Retina (tissue), 1 donor: ENCODE data around the gene WDR26.
"Not testable (repeated sequence)": the region's sequence is repeated elsewhere in the genome, so short reads cannot be mapped to it uniquely, and the experiment has no call there.

Experiments used
- DNase-seq: peaks from one replicate; pipeline ENCODE4 v3.0.0-alpha.2; 2016

Gene WDR26

DNA sequence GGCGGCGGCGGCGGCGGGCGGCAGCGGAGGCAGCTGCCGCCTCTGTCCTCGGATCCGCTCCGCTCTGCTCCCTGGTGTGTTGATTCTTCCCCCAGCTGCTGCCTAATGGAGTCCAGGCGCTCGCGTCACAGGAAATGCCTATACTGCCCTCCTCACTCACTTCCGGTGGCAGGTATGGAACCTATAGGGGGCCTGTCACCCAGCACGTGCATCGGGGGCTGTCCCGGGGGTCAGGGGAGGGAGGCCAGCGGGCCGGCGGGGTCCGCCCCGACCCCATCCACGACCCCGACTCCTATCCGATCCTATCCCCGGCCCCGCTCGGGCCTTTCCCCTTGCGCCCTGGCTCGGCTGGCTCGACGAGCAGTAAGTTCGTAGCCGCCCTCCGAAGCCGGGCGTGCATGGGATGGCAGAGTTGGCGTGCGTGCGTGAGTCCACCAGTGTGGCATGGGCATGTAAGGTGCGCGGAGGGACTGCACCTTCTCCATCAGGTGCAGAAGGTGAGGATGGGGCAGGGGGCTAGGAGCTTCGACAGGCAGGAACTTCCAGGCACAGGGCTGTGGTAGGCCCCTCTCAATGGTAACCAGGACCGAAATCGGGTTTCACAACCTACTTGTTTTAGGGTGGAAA, at the start of gene WDR26:
Gene WDR26 (minus strand): TSS at position 107 of the 627 bp plus-strand sequence.
- DNase-seq: peak; percentile 83

DNA sequence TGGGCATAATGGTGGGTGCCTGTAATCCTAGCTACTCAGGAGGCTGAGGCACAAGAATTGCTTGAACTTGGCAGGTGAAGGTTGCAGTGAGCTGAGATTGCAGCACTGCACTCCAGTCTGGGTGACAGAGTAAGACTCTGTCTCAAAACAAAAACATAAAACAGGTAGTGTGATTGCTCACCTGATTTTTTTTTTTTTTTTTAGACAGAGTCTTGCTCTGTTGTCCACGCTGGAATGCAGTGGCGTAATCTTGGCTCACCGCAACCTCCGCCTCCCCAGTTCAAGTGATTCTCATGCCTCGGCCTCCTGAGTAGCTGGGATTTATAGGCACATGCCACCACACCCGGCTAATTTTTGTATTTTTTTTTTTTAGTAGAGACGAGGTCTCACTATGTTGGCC, 48.6 kb upstream of the WDR26 start:
- not testable (repeated sequence) for DNase-seq

DNA sequence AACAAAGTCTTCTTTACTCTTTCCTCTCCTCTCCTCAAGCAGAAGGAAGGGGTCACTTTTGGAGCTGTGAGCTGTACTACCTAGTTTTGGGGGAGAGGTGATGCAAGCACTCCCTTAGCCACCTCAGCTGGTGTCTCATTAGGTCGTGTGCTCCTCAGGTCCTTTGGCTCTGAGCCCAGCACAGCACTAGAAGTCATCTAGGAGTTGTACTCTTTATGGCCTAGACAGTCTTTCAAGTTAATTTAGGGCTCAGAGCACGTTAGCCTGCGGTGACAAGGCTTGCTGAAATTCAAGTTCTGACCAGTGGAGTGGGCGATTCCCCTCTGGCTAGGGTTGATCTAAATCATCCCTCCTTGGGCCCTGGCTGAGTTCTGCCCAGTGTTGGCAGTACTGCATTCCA, 48.0 kb upstream of the WDR26 start:
- no peak for DNase-seq

DNA sequence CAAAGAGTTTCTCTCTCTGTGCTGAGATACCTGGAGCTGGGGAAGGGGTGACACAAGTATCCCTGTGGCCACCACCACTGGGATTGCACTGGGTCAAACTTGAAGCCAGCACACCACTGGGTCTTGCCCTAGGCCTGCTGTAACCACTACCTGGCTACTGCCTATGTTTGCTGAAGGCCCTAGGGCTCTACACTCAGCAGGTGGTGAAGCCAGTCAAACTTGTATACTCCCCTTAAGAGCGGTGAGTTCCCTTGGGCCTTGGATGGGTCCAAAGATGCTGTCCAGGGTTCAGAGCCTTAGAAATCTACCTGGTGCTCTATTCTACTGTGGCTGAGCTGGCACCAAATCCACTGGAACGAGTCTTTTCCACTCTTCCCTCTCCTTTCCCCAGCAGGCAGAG, 47.0 kb upstream of the WDR26 start:
- no peak for DNase-seq

DNA sequence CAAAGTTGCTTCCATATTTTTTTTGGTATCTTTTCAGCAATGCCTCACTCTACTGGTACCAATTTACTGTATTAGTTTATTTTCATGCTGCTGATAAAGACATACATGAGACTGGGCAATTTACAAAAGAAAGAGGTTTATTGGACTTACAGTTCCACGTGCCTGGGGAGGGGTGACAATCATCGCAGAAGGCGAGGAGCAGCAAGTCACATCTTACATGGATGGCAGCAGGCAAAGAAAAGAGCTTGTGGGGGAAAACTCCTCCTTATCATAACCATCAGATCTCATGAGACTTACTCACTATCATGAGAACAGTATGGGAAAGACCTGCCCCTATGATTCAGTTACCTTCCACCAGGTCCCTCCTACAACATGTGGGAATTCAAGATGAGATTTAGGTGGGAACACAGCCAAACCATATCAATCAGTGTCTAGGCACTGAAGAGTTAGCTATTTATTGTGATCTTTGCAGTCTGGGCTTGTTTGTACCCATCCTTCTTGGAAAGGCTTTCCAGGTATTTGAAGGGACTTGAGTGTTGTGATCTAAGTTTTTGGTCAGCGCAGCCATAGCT, 46.4 kb upstream of the WDR26 start:
- not testable (repeated sequence) for DNase-seq

DNA sequence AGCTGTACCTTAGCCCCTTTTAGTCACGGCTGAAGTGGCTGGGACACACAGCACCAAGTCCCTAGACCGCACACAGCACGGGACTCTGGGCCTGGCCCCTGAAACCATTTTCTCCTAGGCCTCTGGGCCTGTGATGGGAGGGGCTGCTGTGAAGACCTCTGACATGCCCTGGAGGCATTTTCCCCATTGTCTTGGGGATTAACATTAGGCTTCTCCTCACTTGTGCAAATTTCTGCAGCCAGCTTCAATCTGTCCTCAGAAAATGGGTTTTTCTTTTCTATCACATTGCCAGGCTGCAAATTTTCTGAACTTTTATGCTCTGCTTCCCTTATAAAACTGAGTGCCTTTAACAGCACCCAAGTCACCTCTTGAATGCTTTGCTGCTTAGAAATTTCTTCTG, 45.6 kb upstream of the WDR26 start:
- not testable (repeated sequence) for DNase-seq

DNA sequence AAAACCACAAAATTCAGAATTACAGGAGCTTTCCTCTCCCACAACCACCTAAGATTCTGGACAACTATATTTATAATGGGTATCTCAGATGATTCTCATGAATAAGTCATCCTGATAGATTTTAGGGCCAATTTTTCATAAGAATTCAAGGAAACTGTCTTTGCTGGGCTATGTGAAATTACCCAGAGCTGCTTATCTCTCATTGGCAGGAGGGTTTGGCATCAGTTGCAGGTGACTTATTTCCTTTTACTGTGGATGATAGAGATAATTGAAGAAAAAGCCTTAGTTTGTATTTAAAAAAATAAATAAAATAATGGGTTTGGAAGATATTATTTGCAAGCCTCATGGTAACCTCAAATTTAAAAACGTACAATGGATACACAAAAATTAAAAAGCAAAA, 38.2 kb upstream of the WDR26 start:
- no peak for DNase-seq

DNA sequence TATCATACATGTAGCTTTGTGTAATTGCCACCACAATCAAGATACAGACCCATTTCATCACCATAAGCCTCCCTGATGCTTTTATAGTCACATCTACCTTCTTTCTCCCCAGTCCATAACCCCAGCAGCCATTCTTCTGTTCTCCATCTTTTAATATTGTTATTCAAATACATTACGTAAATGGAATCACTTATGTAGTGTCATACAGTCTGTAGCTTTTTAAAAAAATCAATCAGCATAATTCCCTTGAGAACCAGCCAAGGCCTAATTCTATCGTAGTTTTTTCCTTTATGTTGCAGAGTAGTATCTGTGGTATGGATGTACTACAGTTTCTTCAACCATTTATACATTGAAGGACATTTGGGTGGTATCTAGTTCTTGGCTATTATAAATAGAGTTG, 31.6 kb upstream of the WDR26 start:
- DNase-seq: no peak

DNA sequence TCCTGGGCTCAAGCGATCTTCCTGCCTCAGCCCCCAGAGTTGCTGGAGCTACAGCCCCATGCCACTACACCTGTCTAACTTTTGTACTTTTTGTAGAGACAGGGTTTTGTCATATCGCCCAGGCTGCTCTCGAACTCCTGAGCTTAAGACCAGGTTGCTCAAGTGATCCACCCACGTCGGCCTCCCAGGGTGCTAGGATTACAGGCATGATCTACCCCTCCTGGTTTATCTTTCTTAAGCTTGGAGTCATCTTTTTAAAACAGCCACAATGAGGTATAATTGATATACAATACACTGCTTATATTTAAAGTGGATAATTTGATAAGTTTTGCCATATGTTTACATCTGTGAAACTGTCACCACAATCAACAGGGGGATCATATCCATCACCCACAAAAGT, 25.4 kb upstream of the WDR26 start:
- DNase-seq: no peak

DNA sequence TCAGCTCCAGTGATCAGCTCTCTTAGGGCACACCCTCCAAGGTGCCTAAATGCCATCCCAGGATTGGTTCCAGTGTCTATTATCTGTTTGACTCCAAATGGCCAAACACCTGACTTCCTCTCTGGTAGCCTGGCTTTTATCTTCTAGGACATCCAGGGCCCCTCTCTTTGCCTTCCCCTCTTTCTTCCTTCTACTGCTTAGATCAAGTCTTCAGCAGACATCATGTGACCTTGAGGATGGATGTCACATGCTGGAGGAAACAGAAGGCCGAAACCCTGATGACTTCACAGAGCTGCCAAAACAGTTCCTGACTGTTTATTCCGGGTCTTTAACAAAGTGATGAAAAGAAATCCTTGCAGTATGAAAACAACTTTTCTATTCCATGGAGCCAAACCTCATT, 24.4 kb upstream of the WDR26 start:
- no peak for DNase-seq

DNA sequence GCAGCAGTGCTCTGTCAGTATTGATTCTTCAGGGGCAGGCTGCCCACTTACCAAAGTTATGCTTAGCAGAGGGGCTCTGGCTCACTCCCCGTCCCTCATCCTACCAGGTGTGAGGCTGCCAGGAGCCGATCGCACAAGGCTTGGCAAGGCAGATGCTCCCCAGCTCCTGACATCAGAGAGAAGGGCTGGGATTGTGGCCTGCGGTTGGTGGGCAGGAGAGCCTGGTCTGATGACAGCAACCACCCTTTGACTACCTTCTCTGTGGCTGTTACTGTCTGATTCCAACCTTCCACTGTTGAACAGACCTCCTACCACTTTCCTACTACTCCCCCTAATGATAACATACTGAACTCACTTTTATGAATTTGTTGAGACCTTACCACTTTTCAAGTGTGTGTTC, 23.7 kb upstream of the WDR26 start:
- no peak for DNase-seq

DNA sequence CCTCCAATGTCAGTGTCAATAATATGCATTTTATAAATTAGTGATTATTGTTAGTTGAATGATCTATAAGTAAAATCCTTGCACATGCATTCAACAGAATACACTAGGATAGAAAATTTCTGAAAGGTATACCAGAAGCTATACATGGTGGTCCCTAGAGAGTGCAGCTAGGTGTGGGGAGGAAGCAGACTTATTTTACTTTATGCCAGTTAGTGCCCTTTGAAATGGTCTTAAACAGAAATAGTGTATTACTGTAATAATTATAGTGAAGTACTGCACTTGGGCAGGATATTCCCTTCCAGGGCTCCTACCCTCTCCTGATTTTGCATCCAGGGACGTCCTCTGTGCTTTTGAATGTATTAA, 23.2 kb upstream of the WDR26 start:
- DNase-seq: no peak

DNA sequence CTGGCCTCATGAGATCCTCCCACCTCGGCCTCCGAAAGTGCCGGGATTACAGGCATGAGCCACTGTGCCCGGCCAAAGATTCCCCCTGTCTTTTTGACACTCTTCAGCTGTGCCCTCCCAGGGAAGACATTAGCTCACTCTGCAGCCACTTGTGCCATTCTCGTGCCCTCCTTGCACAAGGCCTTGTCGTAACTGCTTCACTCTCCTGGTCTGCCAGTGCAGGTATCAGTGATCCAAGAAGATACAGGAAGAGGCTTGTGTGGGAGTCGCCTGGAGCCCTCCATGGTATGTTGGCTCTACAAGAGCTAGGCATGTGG, 22.0 kb upstream of the WDR26 start:
- DNase-seq: no peak

DNA sequence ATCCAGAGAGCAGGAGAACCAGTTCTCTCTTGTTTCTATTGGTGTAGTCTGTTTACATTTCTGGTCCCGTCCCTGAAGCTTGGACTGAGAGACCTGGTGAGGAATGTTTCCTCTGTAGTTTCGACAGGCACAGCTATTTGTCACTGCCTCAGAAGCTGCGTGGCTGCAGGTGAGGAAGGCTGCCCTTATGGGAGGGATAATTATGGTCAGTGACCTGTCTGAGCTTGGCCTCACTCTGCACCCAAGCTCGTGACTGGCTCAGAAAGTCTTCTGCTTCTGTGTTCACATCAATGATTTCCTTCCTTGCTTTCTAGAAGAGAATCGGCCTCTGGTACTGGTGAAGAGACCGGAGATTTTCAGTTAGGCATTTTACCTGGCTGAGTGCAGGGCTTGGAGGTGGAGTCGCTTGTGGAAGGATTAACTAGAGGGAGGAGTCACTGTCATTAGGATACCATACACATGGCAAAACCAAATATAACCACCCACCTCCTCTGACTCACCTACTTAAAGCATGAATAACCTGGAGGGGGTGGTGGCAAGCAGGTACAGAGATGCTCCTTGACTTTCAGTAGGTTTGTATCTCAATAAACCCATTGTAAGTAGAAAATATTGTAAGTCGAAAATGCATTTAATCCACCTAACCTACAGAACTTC, 19.9 kb upstream of the WDR26 start:
- DNase-seq: no peak

DNA sequence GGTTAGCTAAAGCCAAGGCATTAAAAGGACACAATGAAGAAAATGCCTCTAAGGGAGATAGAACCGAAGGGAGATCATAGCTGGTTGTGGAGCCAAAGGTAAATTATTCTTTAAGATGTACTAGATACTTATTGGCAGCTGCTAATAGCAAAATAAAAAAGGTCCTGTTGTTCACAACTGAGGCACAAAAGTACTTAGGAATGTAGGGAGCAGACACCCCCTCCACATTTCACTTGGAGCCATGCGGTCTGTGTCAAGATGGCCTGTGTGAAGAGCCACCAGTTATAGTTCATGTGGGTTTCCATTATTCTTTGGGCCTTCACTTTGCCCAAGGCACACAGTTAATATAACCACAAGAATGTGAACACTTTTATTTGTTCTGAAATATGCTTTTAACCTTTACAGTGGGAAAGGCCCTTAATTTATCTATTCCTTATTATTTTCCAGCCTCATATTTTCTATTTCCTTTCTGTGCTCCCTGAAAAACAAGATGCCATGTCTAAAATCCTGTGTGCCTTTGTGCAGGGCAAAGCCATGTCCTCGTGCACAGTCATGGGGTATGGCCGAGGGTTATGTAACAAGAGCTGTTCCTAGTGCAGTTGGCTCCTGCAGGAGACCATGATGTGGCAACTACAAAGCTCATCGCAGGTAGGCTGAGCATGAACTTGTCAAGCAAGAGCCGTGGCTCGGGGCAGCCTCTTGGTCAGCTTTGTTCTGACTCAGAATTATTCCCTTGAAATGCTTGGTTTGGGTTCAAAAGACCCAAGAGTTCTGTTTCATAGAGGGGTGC, 16.2 kb upstream of the WDR26 start:
- no peak for DNase-seq

DNA sequence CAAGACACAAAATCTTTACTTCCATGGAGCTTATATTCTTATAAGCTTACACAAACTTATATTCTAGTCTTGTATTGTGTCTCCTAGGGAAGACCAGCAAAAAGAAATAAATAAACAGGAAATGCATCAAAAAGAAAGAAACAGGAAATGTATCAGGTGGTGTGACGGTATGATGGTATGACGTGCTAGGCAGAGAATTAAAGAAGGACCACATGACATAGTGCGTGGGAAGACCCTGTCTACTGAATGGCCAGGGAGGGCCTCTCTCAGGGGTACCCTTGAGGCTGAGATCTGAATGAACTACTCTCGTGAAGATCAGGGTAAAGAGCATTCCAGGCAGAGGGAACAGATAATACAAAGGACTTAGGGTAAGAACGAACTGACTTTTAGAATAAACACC, 15.6 kb upstream of the WDR26 start:
- DNase-seq: no peak

DNA sequence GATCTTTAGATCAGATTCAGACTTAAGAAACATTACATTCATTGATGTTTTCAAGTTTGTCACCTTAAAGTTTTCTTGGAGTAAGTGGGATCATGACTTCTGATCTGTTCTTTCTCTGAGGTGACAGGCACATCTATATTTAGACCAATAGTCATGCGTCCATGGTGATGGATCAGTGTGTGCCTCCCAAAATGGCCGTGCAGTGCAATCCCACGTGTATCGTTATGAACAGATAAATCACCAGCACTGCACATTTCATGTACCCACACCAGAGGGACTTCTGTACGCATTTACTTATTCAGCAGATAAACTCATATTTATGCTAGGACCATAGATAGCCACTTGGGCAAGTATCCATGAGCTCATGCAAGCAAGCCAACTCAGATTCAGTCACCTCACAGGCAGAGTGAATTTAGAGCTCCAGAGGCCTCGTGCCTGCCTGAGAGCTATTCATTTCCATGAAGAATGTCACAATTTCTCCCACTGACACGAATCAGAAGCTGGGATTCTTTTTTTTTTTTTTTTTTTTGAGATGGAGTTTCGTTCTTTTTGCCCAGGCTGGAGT, 13.9 kb upstream of the WDR26 start:
- DNase-seq: no peak

DNA sequence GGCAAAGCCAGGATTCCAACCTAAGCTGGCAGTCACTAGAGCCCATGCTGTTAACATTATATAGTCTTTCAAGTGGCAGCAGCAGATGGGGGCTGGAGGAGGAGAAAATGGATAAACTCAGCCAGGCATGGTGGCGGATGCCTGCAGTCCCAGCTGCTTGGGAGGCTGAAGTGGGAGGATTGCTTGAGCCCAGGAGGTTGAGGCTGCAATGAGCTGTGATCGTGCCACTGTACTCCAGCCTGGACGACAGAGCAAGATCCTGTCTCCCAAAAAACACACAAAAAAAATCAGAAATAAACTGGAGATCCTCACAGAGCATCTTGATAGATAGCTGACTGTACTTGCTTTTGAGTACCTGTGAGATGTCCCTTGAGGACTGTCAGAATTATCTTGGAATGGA, 13.4 kb upstream of the WDR26 start:
- no peak for DNase-seq

DNA sequence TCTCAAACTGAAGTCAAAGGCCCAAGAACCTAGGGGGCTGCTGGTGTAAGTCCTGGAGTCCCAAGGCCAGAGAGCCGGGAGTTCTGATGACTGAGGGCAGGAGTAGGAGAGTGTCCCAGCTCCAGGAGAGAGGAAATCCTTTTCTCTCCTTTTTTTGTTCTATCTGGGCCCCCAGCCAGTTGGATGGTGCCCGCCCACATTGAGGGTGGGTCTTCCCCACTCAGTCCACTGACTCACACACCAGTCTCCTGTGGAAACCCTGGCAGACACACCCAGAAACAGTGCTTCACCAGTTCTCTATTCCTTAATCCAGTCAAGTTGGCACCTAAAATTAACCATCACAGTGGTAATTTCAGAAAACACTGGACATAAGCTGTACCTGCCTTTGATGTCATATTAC, 12.7 kb upstream of the WDR26 start:
- DNase-seq: no peak

DNA sequence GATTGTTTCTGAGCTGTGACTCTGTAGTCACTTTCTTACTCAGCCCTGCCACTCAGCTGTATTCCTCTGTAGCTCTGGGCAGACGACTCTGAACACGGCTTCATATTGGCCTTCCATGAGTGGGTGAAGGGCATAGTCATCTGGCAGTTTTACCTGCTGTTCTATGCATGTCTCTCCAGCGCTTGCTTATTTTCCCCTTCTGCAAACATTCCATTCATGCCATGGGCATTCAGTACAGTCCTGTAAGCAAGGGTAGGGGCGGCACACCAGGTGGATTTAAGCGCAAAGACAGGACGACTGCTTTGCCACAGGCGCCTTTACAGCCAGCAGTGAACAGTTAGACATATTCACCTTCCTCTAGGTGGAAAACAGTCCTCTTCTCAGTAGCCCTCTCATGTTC, 4.4 kb upstream of the WDR26 start:
- no peak for DNase-seq

DNA sequence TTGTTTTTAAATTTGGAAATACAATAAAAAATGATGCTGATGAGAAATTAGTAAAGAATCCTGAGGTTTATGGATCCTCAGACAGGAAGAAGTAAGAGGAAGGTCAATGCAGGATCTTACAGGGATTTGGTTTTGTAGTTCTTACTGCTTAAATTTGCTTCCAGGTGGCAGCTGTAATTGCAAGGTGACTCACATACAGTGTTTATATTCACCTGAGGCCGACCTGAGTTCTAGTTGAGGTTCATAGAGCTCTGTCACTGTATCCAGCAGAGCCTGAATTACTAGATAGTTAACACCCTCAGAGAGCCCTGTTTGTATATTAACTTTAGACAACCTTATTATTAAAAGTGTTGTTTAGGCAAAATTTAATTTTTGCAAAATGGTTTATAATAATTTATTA, 1.4 kb upstream of the WDR26 start:
- DNase-seq: no peak

DNA sequence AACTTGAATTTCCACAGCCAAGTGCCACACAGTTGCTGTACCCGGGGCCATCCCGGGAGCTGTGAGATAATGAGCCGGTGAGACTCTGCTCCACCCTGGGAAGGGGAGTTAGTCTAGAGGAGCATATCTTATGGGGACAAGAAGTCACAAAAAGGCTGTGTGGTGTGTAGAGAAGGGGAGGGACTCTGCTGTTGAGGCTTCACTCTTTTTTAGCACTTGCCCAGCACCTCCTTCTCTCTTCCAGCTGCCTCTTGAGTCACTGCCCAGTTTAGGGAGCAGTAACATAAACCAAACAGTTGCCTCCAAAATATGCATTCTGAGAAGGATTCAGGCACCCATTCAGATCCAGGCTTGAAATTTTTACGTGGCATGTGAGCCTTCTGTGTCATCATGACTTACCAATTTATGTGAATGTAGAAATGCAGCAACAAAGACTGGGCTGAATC, 744 bp upstream of the WDR26 start:
- no peak for DNase-seq
